Measurements from ENCODE around the gene FNDC3B. TPM values are rescaled to one million over a fixed set of nuclear protein-coding genes. Genes with fewer than 3 reads are reported as not detected.

FNDC3B gene
- total RNA-seq, 2 donors from 2014 or later, result 80.6 to 107 TPM

DNA sequence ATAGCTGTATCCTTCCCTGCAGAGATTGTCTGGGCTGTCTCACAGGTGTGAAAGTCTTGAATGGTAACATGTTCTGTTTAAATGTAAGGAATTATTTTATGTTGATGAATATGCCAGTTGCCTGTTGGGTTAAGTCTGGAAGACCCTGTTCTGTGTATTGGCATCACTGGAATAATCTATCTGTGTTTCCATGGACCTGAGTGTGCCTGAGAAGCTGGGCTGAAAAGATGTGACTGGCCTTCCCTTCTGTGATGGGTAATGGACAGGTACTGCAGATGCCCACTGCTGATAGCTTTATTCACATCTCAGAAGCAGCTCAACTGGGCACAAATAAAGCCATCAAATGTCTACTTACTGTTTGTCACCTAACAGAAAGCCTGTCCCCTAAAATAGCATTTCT lies 196.3 kb downstream of the FNDC3B start:
- Histone ChIP-seq H3K4me3 (ENCODE audit: low read length) (no peak overlapping the region), H3K9me3 (ENCODE audit: control insufficient read depth, low read length) (peaks cover 15% of the 10 kb centered on the region), H3K27ac (ENCODE audit: low read depth, low read length) (no peak overlapping the region), H3K4me1 (ENCODE audit: control insufficient read depth, insufficient read depth, low read length) (peaks cover 6% of the 10 kb centered on the region), H3K27me3 (ENCODE audit: control insufficient read depth, insufficient read depth, low read length, poor library complexity, severe bottlenecking) (no peaks in the 10 kb centered on the region), H3K36me3 (ENCODE audit: control insufficient read depth, insufficient read depth, low read length) (peaks cover 70% of the 10 kb centered on the region), H3K9ac (ENCODE audit: extremely low read depth, low read length, poor library complexity, severe bottlenecking) (no peak overlapping the region)
- peaks cover 14% of the 10 kb centered on the region for H3K4me1 Mint-ChIP-seq
- H3K36me3 Mint-ChIP-seq (ENCODE audit: low read depth), result peaks cover 52% of the 10 kb centered on the region
- TF ChIP-seq, protein P1, sequence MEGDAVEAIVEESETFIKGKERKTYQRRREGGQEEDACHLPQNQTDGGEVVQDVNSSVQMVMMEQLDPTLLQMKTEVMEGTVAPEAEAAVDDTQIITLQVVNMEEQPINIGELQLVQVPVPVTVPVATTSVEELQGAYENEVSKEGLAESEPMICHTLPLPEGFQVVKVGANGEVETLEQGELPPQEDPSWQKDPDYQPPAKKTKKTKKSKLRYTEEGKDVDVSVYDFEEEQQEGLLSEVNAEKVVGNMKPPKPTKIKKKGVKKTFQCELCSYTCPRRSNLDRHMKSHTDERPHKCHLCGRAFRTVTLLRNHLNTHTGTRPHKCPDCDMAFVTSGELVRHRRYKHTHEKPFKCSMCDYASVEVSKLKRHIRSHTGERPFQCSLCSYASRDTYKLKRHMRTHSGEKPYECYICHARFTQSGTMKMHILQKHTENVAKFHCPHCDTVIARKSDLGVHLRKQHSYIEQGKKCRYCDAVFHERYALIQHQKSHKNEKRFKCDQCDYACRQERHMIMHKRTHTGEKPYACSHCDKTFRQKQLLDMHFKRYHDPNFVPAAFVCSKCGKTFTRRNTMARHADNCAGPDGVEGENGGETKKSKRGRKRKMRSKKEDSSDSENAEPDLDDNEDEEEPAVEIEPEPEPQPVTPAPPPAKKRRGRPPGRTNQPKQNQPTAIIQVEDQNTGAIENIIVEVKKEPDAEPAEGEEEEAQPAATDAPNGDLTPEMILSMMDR (conservative IDR thresholded peaks at IDR 0.05), result no peak
- H3K27me3 Mint-ChIP-seq (ENCODE audit: insufficient read depth), result no peaks in the 10 kb centered on the region
- H3K9me3 Mint-ChIP-seq, result peaks cover 13% of the 10 kb centered on the region
- no peak overlapping the region for H3K4me3 Mint-ChIP-seq
- H3K27ac Mint-ChIP-seq, result no peak overlapping the region
- no peak for DNase-seq

DNA sequence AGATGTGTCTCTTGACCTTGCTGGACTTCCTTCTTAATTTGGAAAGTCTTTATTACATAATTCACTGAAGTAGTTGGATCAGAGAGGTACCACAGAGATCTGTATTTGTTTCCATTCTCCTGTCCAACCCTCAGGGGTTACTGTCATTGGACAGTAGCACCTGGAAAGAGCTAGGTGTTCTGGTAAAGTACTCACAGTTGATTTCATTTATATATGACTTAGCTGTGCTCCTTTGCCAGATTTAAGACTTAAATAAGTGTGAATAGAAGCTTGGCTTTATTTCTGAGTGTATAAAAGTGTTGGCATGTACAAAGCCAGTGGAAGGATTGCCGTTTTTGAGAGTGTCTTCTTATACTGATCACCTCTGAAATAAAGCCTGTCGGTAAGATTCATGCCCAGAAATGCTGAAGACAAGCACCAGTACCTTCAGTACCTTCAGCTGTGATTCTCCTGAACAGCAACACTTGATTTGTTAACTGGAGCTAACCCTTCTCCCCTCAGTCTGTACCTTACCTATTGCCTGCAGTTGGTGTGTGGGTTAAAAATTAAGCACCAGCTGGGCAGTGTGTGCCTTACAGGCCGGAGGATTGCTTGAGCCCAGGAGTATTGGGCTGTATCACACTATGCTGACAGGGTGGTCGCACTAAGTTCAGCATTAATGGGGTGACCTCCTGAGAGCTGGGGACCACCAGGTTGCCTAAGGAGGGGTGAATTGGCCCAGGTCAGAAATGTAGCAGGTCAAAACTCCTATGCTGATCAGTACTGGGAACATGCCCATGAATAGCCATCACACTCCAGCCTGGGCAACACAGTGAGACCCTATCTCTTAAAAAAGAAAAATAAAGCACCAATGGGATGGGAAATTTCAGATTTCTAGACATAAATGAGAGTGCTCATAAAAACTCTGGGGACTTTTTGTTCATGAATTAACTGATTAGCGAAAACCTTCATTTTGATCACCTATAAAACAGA lies 197.7 kb downstream of the FNDC3B start:
- H3K4me1 Mint-ChIP-seq, result peaks cover 14% of the 10 kb centered on the region
- H3K27ac ChIP-seq (ENCODE audit: low read depth, low read length), result no peak overlapping the region
- 94 to 100% methylated on average over 3 to 5 of the region's 5 CpGs for WGBS, 2 experiments (ENCODE audit: insufficient coverage in 1 of 2, insufficient read length in 1 of 2)

DNA sequence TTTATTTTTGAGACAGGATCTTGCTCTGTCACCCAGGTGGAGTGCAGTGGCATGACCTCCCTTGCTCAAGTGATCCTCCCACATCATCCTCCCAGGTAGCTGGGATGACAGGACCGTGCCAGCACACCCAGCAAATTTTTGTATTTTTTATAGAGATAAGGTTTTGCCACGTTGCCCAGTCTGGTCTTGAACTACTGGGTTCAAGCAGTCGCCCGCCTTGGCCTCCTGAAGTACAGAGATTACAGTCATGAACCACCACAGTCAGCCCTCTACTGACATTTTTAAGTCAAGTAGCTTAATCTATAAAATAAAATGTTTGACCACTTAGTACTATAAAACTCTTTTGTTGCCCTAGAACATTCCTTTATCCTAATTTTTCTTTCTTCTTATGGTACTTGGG lies 198.8 kb downstream of the FNDC3B start:
- 98 to 100% methylated on average over 1 to 4 of the region's 4 CpGs for WGBS, 2 experiments (ENCODE audit: insufficient coverage in 1 of 2, insufficient read length in 1 of 2)
- Histone ChIP-seq H3K27ac (ENCODE audit: low read depth, low read length) (no peak overlapping the region), H3K4me3 (ENCODE audit: low read length) (no peak overlapping the region), H3K27me3 (ENCODE audit: control insufficient read depth, insufficient read depth, low read length, poor library complexity, severe bottlenecking) (no peaks in the 10 kb centered on the region), H3K4me1 (ENCODE audit: control insufficient read depth, insufficient read depth, low read length) (peaks cover 4% of the 10 kb centered on the region), H3K9me3 (ENCODE audit: control insufficient read depth, low read length) (peaks cover 40% of the 10 kb centered on the region), H3K36me3 (ENCODE audit: control insufficient read depth, insufficient read depth, low read length) (peaks cover 75% of the 10 kb centered on the region), H3K9ac (ENCODE audit: extremely low read depth, low read length, poor library complexity, severe bottlenecking) (no peak overlapping the region)
- Mint-ChIP-seq H3K27ac (no peak overlapping the region), H3K9me3 (peaks cover 38% of the 10 kb centered on the region), H3K27me3 (ENCODE audit: insufficient read depth) (no peaks in the 10 kb centered on the region), H3K36me3 (ENCODE audit: low read depth) (peaks cover 59% of the 10 kb centered on the region), H3K4me3 (no peak overlapping the region), H3K4me1 (peaks cover 8% of the 10 kb centered on the region)
- no peak for DNase-seq
- TF ChIP-seq, protein P1 (conservative IDR thresholded peaks at IDR 0.05), result no peak

More for the DNA sequence above, 197.7 kb downstream of the FNDC3B start:
- peaks cover 29% of the 10 kb centered on the region for H3K9me3 ChIP-seq (ENCODE audit: control insufficient read depth, low read length)
- peaks cover 75% of the 10 kb centered on the region for H3K36me3 ChIP-seq (ENCODE audit: control insufficient read depth, insufficient read depth, low read length)
- H3K4me3 Mint-ChIP-seq, result no peak overlapping the region
- H3K27ac Mint-ChIP-seq, result no peak overlapping the region
- TF ChIP-seq, protein P1 (conservative IDR thresholded peaks at IDR 0.05), result no peak
- H3K9me3 Mint-ChIP-seq, result peaks cover 27% of the 10 kb centered on the region
- no peak overlapping the region for H3K4me3 ChIP-seq (ENCODE audit: low read length)
- H3K36me3 Mint-ChIP-seq (ENCODE audit: low read depth), result peaks cover 54% of the 10 kb centered on the region
- H3K27me3 Mint-ChIP-seq (ENCODE audit: insufficient read depth), result no peaks in the 10 kb centered on the region
- no peak overlapping the region for H3K9ac ChIP-seq (ENCODE audit: extremely low read depth, low read length, poor library complexity, severe bottlenecking)
- peaks cover 6% of the 10 kb centered on the region for H3K4me1 ChIP-seq (ENCODE audit: control insufficient read depth, insufficient read depth, low read length)
- no peak for DNase-seq
- no peaks in the 10 kb centered on the region for H3K27me3 ChIP-seq (ENCODE audit: control insufficient read depth, insufficient read depth, low read length, poor library complexity, severe bottlenecking)

Data from endodermal cell (in vitro differentiated cells).